Esophagus squamous epithelium (tissue), 5 donors: Measurements from ENCODE around the gene SDF4. TPM values are rescaled to one million over a fixed set of nuclear protein-coding genes. Genes with fewer than 3 reads are reported as not detected.

Experiments used
- DNase-seq: peaks from one replicate; lab custom pipeline; 2025; lab: John Stamatoyannopoulos, UW
- H3K27ac ChIP-seq, 4 donors: fragments of 200-600 bp; sonication (generic); one replicate each; pipeline ENCODE4 v1.5.1; 2016 to 2019; ENCODE audit warnings: mild to moderate bottlenecking in 1 of 4
- H3K27me3 ChIP-seq, 4 donors: fragments of 200-600 bp; sonication (generic); 1 replicate in 3 of 4; 2 replicates in 1 of 4; pipeline versions ENCODE4 v1.5.1 to v1.6.0; 2017 to 2021; ENCODE audit warnings: antibody characterized with exemption in 1 of 4
- H3K36me3 ChIP-seq, 3 donors: fragments of 200-600 bp; sonication (generic); one replicate each; pipeline ENCODE4 v1.5.1; 2016 to 2019
- H3K4me1 ChIP-seq, 3 donors: fragments of 200-600 bp; sonication (generic); one replicate each; pipeline ENCODE4 v1.5.1; 2017 to 2019
- H3K4me3 ChIP-seq, 4 donors: fragments of 200-600 bp; sonication (generic); 1 replicate in 3 of 4; 2 replicates in 1 of 4; pipeline ENCODE4 v1.5.1; 2016 to 2019; ENCODE audit warnings: mild to moderate bottlenecking in 2 of 4, moderate library complexity in 1 of 4
- H3K9me3 ChIP-seq, 3 donors: fragments of 200-600 bp; sonication (generic); one replicate each; pipeline ENCODE4 v1.5.1; 2016 to 2019
- POLR2A ChIP-seq, 4 donors: fragments of 450-650 bp; IDR thresholded peaks; one replicate each; pipeline ENCODE4 v1.6.1; 2017; ENCODE audit warnings: antibody characterized with exemption in 4 of 4, mild to moderate bottlenecking in 4 of 4, moderate library complexity in 3 of 4
- WGBS, 2 donors: methylation state at CpG; one replicate each; pipeline ENCODE4 v1.1.5; 2018; 5-methylcytosine and 5-hydroxymethylcytosine counted together
- intact Hi-C: fragments of 100-400 bp; cut with DNase I; formaldehyde crosslinking; loops from one replicate; pipeline ENCODE4 v1.15.0; 2022
- total RNA-seq, 4 donors: library from RNA; depleted of rRNA; stranded (reverse); fragments of >200 nt; gene quantifications; one replicate each; pipeline ENCODE4 v1.1.0, GENCODE V29; 2016
- TF ChIP-seq, protein P1 (sequence below), 6 experiments: fragments of 450-650 bp in 4 of 6; fragments of 200-600 bp in 2 of 6; sonication (generic) in 2 of 6; IDR thresholded peaks; one replicate each; pipeline ENCODE4 v1.5.1; 2016 to 2019; ENCODE audit warnings: antibody characterized with exemption in 6 of 6, mild to moderate bottlenecking in 4 of 6, moderate library complexity in 4 of 6
- donor health status: DM: yes; HTN: yes; CAD: no.

Gene SDF4
- total RNA-seq, 4 donors from 2014 or later, result 65.0 to 75.4 (median 67.6) TPM

DNA sequence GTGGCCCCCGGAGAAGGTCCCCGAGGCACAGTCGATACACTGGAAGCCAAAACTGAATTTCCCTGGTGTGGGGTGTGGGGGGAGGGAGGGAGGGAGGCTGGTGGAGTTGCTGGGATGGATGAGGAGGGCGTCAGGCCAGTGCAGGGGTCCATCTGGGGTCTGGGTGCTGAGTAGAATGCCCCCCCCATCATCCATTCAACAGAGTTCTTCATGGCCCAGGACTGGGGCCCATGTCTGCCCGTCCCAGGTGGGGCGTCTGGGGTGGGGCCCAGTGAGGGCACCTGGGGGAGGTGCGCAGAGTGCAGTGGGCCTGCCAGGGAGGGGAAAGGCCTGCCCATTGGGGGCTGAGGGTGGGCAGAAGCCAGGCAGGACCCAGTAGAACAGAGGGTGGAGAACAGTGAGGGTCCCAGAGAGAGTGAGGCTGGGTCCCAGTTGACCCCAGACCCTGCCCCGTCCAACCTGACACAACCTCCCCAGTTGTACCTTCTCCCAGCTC lies 27.3 kb downstream of the SDF4 start:
- Histone ChIP-seq H3K9me3 (no peaks in the 10 kb centered on the region), H3K36me3 (no peaks in the 10 kb centered on the region), H3K4me3 (no peak overlapping the region), H3K27ac (no peak overlapping the region), H3K4me1 (peaks cover 34 to 71% (median 38%) of the 10 kb centered on the region in 3 donors), H3K27me3 (peaks cover 0 to 84% (median 2%) of the 10 kb centered on the region in 4 donors)
- TF ChIP-seq, protein P1, sequence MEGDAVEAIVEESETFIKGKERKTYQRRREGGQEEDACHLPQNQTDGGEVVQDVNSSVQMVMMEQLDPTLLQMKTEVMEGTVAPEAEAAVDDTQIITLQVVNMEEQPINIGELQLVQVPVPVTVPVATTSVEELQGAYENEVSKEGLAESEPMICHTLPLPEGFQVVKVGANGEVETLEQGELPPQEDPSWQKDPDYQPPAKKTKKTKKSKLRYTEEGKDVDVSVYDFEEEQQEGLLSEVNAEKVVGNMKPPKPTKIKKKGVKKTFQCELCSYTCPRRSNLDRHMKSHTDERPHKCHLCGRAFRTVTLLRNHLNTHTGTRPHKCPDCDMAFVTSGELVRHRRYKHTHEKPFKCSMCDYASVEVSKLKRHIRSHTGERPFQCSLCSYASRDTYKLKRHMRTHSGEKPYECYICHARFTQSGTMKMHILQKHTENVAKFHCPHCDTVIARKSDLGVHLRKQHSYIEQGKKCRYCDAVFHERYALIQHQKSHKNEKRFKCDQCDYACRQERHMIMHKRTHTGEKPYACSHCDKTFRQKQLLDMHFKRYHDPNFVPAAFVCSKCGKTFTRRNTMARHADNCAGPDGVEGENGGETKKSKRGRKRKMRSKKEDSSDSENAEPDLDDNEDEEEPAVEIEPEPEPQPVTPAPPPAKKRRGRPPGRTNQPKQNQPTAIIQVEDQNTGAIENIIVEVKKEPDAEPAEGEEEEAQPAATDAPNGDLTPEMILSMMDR (IDR thresholded peaks at IDR 0.05), result no peak
- TF ChIP-seq POLR2A (IDR thresholded peaks at IDR 0.05), result no peak
- intact Hi-C loops, result no loop called here
- no peak for DNase-seq
- 80% methylated on average over 1 of the region's 8 CpGs; no CpG with 5 or more reads in 1 of the 2 donors for WGBS, 2 donors

DNA sequence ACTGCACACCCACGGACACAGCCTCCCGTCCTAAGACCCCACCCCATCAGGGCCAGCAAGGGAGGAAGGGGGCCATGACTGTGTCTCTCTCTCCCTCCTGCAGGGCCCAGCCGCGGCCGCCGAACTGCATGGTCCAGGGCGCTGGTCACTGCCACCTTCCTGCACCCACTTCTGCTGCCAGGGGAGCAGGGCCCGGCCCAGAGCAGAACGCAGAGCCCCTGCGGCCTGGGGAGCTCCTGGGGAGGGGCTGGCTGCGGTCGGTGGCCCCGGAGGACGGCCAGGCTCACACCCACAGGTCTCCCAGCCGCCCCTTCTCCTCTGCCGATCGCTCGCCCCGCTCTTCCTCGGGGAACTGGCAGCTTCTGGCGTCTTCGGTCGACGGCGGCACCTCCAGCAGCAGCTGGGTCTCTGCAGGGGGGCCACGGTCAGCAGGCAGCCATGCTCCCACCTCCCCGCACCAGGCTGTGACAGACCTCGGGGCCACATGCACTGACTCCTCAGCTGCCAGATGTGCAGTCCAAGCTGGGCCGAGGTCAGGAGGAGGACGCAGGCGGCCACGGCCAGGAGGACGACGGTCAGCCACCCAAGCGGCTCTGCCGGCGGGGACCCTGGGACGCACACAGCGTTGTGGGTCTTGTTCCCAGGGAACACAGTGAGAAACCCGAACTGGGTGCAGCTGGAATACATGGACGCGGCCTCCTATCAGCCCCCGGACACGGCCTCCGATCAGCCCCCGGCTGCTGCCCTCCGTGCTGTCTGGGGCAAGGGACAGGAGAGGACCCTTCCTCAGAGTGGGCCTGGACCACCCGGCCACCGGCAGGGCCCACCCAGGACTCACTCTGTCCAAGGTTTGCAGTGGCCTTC lies 28.0 kb downstream of the SDF4 start:
- WGBS, 2 donors, result no CpG with 5 or more reads among the region's 49 CpGs
- Histone ChIP-seq H3K27ac (no peak overlapping the region), H3K36me3 (no peaks in the 10 kb centered on the region), H3K9me3 (no peaks in the 10 kb centered on the region), H3K27me3 (peaks cover 0 to 81% (median 2%) of the 10 kb centered on the region in 4 donors), H3K4me1 (peaks cover 34 to 67% (median 38%) of the 10 kb centered on the region in 3 donors), H3K4me3 (no peak overlapping the region)
- TF ChIP-seq, protein P1 (IDR thresholded peaks at IDR 0.05), result no peak
- no peak for TF ChIP-seq POLR2A (IDR thresholded peaks at IDR 0.05)
- intact Hi-C loops, result no loop called here
- no peak for DNase-seq

DNA sequence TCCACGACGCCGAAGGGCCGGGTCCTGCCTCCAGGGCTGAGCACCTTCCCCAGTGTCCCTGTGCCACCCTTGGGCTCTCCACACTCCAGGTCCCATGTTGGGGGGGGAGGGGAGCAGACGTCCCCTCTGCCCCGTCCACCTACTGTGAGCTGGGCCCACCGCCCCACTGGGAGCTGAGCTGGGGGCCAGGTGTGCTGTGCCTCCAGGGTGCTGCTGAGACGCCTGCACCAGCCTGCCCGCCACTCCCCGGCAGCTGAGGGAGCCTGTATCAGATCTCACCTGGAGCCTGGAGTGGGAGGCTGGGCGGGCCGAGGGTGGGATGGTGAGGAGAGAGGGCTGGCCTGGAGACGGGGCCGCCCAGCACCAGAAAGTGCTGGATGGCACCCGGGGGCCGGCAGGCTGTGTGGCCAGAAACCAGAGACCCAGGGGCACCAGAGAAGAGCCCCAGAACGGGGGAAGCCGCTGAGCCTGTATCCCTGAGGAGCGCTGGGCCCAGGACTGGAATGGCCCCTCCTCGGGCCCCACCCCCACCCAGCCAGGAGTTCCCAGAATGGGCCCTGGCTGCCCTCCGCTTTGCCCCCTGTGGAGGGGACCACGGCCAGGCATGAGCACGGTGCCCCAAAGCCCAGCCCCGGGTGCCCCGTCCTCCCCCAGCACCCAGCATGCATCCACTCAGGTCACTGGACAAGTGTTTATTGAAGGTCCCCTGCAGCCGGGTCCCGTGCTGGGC lies 28.8 kb downstream of the SDF4 start:
- DNase-seq, result no peak
- peaks cover 28 to 59% (median 30%) of the 10 kb centered on the region in 3 donors for H3K4me1 ChIP-seq
- H3K27ac ChIP-seq, result no peak overlapping the region
- intact Hi-C loops, result no loop called here
- peaks cover 0 to 73% (median 2%) of the 10 kb centered on the region in 4 donors for H3K27me3 ChIP-seq
- H3K4me3 ChIP-seq, result peak overlapping the region in 1 of 4 donors; percentile 31
- no peaks in the 10 kb centered on the region for H3K9me3 ChIP-seq
- TF ChIP-seq, protein P1 (IDR thresholded peaks at IDR 0.05), result no peak
- TF ChIP-seq POLR2A (IDR thresholded peaks at IDR 0.05), result peak in 1 of 4 donors; percentile 11
- WGBS, 2 donors, result 35 to 48% methylated on average over 4 to 8 of the region's 27 CpGs
- H3K36me3 ChIP-seq, result no peaks in the 10 kb centered on the region

DNA sequence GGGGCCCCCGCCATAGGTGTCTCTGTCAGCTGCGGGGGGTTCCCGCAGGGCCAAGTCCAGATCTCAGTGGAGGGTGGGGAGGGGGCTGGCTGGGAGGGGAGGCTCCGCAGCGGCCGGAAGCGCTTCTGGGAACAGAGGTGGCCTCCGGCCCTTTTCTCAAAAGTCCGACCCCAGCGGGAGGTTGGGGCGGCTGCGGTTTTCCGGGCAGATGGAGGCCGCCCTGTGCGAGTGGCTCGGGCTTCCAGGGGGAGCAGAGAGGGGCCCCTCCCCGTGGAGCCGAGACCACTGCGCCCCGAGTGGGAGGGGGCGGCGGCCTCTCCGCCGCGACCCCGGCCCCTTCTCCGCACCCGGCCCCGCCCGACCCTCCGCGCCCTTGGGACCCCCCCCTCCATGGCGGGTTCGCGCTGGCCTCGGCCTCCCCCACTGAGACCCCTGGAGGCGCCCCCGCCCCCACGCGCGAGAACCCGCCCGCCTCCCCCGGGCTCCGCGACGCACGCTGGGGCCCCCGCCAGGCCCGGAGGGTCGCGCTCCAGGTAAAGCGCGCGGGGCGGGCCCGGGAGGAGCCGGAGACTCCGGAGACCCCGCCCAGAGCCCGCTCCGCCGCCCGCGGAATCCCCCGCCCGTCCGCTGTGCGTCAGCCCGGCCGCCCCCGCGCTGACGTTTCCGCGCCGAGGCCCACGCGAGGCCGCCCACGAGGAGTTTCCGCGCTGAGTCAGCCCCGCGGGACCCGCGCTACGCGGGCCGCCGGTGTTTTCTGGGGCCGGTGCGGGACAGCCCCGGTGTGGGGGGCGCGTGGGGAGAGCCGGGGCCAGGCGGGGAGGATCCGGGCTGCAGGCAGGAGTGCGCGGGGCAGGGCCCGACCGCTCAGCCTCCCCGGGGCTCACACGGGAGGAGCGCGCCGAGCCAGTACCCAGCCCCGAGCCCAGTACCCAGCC lies 30.7 kb downstream of the SDF4 start:
- TF ChIP-seq, protein P1 (IDR thresholded peaks at IDR 0.05), result no peak
- TF ChIP-seq POLR2A (IDR thresholded peaks at IDR 0.05), result peak in 1 of 4 donors; percentile 48
- Histone ChIP-seq H3K9me3 (no peaks in the 10 kb centered on the region), H3K4me1 (peaks cover 11 to 41% (median 15%) of the 10 kb centered on the region in 3 donors), H3K36me3 (no peaks in the 10 kb centered on the region), H3K27ac (peak overlapping the region in 3 of 4 donors; percentile 43 to 69 (median 57)), H3K4me3 (peak overlapping the region; percentile 35 to 69 (median 52)), H3K27me3 (peaks cover 0 to 55% (median 2%) of the 10 kb centered on the region in 4 donors)
- 4% methylated on average over 23 of the region's 109 CpGs; no CpG with 5 or more reads in 1 of the 2 donors for WGBS, 2 donors
- intact Hi-C loops, result no loop called here
- DNase-seq, result no peak
